CD4-positive, alpha-beta T cell treated with Interleukin-10 for 1 hour (primary cell): ENCODE results near the gene TRIM62.

Experiments
- DNase-seq: peaks from one replicate; pipeline ENCODE4 v3.0.0-alpha.2; 2020

Gene TRIM62

DNA sequence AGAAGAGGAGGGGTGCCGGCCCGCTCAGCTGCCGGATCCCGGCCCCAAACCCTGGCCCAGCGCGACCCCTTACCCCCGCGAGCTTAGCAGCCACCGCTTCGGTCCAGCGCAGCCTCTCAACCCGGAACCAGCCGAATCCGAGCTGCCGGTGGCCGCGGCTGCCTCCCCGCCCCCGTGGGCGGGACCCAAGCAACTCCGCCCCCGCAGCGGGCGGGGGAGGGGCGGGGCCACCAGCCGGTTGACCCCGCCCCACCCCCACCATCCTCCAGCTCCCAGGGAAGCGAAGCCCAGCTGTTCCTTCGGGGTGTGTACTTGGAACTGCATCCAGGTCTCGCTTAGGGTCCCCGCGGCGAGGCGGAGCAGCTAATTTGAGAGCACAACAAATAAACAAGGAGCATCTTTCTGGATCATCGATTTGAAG is at the start of gene TRIM62:
TRIM62 (minus strand) TSS at position 123 of the 421 bp plus-strand sequence. CDS start 611 bp downstream, outside the sequence.
- peak; percentile 78 for DNase-seq

DNA sequence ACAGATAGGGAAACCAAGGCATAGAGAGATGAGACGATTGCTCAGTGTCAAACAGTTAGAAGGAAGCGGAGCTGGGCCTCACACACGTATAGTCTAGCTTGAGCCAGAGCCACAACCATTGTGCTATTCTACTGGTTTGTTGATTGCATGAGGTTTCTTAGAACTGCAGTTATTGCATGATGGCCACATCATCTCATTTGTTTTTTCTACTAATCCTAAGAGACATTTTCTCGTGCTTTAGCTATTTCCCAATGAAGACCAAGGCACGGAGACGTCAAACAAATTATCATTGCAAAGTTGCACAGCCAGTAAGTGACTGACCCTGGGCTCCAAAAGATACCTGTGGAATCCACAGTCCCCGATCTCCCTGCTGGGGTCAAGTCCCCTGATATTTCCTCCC is 49.3 kb upstream of the TRIM62 start:
- DNase-seq: no peak

DNA sequence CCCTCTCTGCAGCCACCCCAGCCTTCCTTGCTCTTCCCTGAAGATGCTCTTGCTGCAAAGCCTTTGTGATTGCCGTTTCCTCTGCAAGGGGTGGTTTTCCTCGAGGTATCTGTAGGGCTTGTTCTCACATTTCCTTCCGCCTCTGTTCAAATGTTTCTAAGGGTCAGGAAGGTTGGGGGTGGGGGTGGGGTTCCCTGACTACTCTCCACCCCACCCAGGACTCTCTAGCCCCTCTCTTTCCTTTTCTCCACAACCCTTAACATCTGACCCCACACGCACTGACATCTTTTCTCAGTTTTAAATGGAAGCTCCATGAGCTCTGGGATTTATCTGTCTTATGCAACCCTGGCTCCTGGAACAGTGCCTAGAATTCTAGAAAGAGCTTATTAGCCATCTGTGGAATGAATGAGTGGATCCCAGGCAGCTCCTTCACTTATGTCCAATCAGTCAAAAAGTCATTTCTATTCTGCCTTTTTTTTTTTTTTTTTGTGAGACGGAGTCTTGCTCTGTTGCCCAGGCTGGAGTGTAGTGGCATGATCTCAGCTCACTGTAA is 47.2 kb upstream of the TRIM62 start:
- no peak for DNase-seq

DNA sequence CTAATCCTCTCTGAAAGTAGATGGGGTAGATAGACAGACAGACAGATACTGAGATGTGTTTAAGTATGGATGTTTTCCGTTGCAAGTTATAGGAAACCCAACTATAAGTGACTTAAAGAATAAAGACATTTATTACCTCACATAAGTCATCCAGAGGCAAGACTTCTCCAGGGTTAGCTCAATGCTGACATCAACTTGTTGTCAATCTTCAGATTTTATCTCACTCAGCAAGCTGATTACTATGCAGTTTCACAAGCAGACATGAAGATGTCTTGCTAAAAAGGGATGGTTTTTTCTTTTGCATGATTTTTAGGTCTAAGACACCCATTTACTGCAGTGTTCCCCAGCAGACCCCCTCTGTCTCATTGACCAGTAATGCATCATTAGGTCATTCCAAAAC is 43.7 kb upstream of the TRIM62 start:
- no peak for DNase-seq

DNA sequence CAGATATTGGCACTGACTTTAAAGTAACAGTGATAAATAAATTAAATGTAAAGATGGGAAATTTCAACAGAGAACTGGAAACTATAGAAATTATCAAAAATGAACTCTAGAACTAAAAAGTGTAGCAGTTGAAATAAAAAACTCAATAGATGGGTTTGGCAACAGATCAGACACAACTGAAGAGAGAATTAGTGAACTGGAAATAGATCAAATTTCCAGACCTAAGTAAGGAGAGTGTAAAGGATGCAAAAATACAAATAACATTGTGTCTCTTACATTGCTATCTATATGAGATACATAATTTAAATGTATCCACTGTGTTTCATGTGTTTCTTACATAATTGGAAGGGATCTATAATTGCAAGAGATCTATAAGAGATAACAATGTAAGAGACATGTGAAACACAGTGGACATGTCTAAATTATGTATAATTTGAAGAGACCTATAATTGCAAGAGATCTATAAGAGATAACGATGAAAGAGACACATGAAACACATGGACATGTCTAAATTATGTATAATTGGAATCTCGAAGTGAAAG is 42.4 kb upstream of the TRIM62 start:
- no peak for DNase-seq

DNA sequence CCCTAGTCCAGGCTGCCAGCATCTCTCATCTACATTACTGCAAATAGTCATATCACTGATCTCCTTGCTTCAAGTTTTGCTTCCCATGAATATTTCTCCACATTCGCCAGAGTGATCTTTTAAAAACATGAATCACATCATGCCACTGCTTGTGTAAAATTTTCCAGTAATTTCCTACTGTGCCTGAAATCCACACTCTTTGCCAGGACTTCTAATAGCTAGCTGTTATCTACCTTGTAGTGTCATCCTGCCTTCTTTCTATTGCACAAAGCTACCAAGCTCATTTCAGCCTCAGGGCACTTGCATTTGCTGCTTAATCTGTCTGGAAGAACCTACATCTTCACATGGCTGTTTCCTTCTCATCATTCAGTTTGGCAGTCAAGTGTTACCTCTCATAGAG is 40.5 kb upstream of the TRIM62 start:
- no peak for DNase-seq

DNA sequence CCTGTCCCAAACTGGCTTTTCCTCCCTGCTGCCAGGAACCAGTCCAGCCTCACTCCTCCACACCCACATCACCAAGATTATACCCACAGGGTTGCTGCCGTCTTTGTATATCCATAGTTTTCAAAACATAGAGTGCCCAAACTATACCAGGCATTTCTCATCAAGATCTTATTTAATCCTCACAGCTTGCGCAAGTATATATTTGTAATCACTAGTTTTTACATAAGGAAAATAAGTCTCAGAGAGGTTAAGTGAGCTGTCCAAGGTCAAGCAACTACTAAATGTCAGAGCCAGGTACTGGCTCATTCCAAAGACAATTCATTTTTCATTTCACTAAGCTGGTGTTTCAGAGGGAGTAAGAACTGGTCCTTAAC is 39.5 kb upstream of the TRIM62 start:
- no peak for DNase-seq

DNA sequence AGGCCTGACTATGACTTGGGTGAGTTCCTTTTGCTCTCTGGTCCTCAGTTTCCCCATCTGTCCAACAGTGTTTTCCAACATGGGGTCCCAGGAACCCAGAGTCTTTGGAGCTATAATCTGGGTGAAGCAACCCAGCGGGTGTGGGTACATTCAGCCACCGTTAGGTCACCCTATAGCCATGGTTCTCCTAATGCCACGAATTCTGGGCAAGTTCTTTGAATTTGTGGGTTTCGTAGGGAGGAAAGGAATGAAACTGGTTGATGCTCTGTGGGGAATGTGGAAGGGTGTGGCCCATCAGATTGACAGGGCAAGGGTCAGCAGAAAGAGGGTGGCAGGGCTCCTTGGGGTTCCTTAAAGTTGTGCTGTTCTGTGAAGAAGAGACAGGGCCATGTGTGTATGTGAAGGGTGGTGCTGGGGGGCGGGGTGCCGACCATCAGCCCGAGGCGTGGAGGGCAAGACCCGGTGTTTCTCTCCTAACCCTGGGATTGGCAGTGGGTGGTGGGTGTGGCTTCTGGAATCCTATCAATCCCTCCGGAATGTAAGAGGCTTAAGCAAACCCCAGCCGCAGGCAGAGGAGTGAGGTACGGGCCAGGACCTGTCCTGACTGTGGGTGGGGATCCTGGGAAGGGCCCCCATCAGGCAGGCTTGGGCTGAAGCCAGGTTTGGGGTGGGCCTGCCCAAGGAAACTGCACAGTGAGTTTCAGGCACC is 39.0 kb upstream of the TRIM62 start:
- no peak for DNase-seq

DNA sequence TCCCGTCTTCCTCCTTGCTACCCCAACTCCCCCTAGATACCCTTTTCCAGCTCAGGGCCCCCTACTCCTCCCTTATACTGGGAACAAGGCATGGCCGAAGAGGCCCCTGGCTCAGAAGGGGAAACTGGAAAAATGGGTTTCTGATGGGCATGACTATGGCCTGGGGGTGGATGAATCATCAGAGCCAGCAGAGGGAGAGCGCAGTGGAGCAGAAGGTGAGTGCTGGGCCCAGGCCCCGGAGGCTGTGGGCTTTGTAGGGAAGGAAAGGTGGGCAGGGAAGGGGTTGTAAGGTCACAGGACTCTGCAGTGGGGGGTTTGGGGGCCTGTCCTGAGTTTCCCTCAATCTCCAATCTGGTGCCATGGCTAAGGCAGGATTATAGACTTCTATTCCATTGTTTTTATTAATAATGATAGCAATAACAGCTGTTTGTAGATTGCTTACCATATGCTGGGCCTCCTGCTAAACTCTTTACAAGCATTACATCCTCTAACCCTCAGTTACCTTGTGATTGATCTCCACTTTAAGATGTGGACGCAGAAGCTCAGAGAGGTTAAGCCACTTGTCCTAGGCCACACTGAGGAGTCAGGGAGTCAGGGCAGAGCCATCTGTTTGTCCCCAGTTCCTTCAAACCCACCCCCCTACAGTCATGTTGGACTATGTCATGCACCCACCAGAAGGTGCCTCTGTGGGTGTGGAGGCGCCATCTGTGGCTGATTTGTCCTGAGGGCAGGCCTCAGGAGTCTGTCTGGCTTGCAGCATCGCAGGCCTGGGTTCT is 38.2 kb upstream of the TRIM62 start:
- DNase-seq: no peak

DNA sequence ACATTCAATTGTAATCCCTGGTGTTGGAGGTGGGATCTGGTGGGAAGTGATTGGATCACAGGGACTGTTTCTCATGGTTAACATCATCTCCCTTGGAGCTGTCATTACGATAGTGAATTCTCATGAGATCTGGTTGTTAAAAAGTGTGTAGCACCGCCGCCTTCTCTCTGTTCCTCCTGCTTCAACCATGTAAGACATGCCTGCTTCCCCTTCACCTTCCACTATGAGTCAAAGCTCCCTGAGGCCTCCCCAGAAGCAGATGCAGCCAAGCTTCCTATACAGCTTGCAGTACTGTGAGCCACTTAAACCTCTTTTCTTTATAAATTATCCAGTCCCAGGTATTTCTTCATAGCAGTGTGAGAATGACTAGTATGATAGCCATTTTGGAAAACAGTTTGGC is 30.1 kb upstream of the TRIM62 start:
- DNase-seq: no peak

DNA sequence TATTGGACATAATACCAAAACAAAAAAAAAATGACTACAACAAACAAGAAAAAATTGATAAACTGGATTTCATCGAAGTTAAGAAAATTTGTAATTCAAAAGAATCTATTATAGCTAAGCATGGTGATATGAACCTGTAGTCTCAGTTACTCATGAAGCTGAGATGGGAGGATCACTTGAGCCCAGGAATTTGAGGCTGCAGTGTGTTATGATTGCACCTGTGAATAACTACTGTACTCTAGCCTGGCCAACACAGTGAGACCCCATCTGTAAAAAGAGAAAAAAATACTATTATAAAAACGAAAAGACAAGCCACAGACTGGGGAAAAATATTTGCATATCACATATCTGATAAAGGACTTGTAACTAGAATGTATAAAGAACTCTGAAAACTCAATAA is 24.5 kb upstream of the TRIM62 start:
- no peak for DNase-seq

DNA sequence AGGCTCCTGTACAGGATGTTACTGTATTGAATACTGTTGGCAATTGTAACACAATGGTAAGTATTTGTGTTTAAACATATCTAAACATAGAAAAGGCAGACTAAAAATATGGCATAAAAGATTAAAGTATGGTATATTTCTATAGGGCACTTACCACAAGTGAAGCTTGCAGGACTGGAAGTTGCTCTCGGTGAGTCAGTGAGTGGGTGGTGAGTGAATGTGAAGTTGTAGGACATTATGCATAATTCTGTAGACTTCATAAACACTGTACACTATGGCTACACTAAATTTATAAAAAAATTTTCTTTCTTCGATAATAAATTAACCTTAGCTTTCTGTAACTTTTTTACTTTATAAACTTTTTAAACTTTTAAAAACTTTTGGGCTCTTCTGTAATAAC is 13.7 kb upstream of the TRIM62 start:
- DNase-seq: no peak

DNA sequence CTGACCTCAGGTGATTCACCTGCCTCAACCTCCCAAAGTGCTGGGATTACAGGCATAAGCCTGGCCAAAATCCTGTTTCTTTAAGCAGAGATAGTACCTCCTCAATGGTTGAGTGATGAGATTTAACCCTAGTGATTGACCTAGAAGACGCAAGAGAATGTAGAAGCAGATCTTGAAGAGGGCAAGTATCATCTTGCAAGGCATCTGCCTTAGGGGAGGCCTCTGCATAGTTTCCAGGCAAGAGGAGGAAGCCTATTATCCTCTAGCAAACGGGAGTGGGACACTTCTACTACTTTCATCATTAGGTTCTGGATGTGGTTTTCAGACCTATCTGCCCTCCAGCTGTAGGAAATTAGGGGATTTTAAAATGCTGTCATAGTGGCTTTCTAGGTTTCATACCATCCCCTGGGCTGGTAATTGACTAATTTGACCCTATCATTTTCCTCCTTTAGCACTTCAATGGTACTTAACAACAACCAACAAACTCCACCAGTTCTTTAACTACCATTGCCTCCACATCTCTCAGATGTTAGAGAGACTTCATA is 10.0 kb upstream of the TRIM62 start:
- no peak for DNase-seq

DNA sequence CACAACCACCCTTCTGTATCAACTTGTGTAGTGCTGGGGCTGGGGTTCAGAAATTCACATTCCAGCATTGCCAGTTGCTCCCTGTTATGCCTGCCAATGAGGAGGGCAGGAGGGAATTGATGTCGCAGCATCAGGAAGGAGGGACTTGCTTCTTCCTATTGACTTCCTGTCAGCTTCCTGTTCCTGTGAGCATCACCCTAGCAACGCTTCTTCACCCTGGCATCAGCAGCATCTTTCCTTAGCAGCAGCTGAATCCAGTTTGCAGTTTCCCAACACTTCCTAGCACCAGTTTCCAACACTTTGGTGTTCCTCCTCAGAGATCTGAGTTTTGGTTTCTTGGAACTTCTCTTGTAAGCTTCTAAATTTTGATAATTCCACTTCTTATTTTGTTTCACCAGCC is 8.9 kb upstream of the TRIM62 start:
- DNase-seq: peak; percentile 3

DNA sequence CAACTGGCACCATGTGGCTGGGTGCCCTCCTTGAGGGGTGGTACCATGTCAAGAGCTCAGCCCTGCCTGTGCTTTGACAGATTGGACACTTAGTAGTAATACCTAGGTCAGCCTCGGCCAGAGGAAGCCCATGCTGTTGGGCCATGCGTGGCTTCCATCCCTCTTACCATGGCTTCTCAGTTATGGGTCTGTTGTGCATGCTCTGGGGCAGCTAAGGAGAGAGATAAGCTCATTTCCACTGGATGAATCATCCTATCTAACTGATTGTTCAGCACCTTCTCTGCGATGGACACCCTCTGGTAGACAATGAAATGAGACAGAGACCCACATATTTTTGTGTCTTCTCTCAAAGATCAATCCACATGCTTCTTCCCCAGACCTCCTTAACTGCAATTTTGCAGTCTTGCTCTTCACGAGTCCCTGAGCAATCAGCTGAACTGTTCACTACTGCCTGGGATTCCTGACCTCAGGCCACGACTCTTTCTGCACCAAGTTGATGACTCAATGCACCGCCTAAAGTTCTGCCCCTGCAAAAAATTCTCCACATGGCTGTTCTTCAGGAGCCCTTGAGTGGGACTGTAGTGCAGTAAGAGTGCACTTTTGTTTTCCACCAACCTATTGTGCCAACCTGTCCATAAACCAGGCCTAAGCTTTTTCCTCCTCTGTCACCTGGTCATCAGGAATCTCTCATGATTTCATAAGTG is 6.9 kb upstream of the TRIM62 start:
- no peak for DNase-seq

DNA sequence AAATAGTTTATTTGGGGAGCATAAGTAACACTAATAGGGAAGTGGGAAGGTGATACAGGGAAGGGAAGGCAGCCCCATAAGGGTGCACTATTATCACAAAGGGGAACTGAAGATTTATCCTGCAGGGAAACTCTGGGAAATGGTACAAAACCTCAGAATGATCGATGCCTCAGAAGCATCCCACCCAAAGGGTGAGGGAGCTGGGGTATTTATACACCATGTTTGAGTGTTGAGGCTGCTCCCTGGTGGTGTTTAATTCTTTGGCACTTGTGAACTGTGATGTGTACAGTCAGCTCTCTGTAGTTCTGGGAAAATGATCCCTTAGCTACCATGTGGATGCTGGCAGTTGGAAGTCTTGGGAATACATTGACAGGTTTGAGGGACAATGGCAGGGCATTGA is 5.1 kb upstream of the TRIM62 start:
- no peak for DNase-seq

DNA sequence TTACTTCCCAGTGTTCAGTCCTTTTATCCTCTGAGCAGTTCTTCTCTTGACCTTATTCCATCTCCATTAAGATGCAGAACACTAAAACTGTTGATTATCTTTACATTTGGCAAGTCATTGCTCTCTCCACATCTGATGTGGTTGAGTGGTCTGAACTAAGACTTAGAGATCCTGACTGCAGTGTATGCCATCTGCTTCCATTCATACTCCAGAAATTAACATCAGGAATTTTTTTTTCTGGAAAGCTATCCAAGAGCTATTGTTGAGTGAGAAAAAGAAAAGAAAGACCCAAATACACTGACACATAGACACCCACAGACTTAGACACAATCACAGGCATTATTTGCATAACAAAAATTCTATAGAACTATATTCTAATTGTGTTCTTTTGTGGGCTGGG is 3.7 kb upstream of the TRIM62 start:
- DNase-seq: no peak

DNA sequence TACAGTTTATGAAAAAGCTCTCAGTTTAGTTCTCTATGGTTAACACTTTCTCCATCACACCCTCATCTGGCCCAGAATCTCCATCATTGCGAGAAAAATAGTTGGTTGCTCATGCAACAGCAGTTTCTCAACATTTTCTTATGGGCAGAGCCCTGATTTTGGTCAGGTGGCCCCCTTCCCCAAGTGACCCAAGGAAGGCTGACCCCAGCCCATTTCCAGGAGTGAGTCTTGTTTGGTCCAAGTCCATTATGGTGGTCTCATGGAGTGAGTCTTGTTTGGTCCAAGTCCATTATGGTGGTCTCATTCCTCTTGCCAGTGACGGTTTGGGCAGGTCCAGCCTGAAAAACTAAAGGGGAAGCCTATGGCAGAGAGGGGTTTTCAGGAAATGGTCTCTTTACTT is 1.5 kb upstream of the TRIM62 start:
- DNase-seq: no peak

DNA sequence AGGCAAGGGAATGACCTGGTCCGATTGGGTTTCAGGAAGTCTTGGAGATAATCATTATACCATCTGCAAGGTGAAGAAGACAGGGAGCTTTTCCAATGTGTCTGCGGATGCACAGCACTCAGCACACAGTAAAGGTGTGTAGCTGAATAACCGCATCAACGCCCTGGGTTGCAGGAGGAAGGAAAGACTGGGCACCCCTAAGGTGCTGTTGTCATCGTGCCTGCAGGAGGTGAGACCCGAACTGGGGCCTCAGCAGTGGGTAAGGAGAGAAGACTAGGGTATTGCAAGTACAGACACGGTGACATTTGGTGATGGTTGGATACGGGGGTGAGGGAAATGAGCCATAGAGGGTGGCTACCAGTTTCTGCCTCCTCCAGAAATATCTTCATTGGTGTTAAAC is 1.1 kb upstream of the TRIM62 start:
- no peak for DNase-seq

DNA sequence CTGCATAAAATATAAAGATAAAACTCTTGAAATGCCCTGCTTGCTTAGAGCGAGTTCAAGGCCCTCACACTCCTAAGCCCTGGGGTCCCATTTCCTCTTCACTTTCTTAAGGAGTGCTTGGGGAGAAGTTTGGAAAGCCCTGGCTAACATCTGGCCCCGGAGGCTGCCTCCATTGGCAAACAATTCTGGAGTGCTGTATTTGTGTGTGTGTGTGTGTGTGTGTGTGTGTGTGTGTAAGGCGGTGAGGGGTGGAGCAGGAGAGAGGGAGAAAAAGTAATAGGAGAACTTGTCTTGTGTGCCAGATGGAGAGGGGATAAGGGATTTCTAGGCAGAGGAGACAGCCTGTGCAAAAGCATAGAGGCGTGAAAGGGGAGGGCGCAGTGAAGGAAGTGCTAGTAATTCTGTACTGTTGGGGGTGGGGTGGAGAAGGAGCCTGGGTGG is 578 bp upstream of the TRIM62 start:
- DNase-seq: peak; percentile 1

DNA sequence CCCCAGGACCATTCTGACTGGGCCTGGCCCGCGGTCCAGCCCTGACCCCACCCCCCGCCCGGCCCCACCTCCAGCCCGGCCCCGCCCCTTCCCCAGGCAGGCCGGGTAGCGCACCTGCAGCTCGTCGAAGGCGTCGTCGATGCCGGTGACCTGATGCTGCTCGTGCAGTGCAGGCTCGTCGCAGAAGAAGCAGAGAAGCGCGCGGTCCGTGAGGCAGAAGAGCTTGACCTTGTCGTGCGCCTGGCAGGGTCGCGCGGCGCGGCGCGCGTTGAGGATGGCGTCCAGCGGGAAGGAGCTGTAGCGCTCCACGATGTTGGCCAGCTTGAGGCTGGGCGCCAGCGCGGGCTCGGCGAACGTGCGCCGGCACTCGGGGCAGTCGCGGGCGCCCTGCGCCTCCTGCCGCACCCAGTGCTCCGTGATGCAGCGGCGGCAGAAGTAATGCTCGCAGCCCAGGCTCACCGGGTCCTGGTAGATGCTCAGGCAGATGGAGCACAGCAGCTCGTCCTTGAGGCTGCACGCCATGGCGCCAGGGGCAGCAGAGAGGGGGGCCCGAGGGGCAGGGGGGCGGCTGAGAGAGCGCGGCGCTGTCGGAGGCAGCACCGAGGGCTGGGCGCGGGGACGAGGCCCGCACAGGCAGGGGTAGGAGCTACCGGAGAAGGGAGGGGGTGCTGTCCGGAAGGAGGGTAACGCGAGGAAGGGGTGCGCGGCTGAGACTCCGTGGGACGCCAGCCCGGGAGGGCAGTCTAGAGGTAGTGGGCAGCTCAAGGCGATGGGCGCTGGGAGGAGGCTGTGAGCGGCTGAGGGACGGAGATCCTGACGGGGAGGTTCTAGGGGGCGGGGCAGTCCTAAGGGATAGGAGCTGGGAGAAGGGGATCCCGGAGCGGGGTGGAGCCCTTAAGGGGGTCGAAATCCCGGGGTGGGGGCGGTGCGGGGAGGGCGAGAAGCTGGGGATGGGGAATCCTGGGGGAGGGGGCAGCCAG is 642 bp downstream of the TRIM62 start:
- DNase-seq: peak; percentile 89
